ENCODE data around the gene SELENOS.

Gene SELENOS

GRCh38 chr15:101225658-101226057 is 51.6 kb downstream of the SELENOS start:
- DNase-seq (ENCODE audit: low read depth), result no peak
- TF ChIP-seq, protein P1, sequence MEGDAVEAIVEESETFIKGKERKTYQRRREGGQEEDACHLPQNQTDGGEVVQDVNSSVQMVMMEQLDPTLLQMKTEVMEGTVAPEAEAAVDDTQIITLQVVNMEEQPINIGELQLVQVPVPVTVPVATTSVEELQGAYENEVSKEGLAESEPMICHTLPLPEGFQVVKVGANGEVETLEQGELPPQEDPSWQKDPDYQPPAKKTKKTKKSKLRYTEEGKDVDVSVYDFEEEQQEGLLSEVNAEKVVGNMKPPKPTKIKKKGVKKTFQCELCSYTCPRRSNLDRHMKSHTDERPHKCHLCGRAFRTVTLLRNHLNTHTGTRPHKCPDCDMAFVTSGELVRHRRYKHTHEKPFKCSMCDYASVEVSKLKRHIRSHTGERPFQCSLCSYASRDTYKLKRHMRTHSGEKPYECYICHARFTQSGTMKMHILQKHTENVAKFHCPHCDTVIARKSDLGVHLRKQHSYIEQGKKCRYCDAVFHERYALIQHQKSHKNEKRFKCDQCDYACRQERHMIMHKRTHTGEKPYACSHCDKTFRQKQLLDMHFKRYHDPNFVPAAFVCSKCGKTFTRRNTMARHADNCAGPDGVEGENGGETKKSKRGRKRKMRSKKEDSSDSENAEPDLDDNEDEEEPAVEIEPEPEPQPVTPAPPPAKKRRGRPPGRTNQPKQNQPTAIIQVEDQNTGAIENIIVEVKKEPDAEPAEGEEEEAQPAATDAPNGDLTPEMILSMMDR (conservative IDR thresholded peaks at IDR 0.05; ENCODE audit: low read depth, low read length), result no peak
- H3K4me3 ChIP-seq (ENCODE audit: low read length), result no peak overlapping the region

Data from retinal pigment epithelial cell (primary cell).